Keratinocyte (primary cell): ENCODE results near the gene ANKRD13A. TPM values are rescaled to one million over a fixed set of nuclear protein-coding genes. Genes with fewer than 3 reads are reported as not detected.
"Not testable (repeated sequence)": the region's sequence is repeated elsewhere in the genome, so short reads cannot be mapped to it uniquely, and the experiment has no call there.

ENCODE experiments used
- DNase-seq: peaks from one replicate; pipeline ENCODE4 v3.0.0-alpha.2; 2011; ENCODE audit warnings: low read depth, missing footprints, low spot score
- FAIRE-seq: peaks from 2 replicates; lab custom pipeline; 2011; peaks lifted over from hg19 to GRCh38; lab: Jason Lieb, UNC
- H2AFZ ChIP-seq: 2 replicates; pipeline ENCODE4 v1.6.0; 2012; ENCODE audit warnings: low read length, control low read depth, inconsistent platforms; ENCODE audit not compliant: control insufficient read depth
- H3K27ac ChIP-seq: 2 replicates; pipeline ENCODE4 v1.5.1; 2011; ENCODE audit warnings: low read length; ENCODE audit not compliant: control insufficient read depth, insufficient read depth
- H3K27me3 ChIP-seq: 3 replicates; pipeline ENCODE4 v1.6.0; 2011; ENCODE audit warnings: low read length; ENCODE audit not compliant: control insufficient read depth, insufficient read depth; ENCODE audit errors: extremely low read depth
- H3K36me3 ChIP-seq, 2 experiments: 2 replicates in 1 of 2; 3 replicates in 1 of 2; pipeline ENCODE4 v1.5.1; 2011; ENCODE audit warnings: low read length in 2 of 2, mild to moderate bottlenecking in 1 of 2; ENCODE audit not compliant: control insufficient read depth in 2 of 2, insufficient read depth in 2 of 2; ENCODE audit errors: extremely low read depth in 1 of 2
- H3K4me1 ChIP-seq: 3 replicates; pipeline ENCODE4 v1.5.1; 2011; ENCODE audit warnings: low read length; ENCODE audit not compliant: control insufficient read depth, insufficient read depth; ENCODE audit errors: extremely low read depth
- H3K4me2 ChIP-seq: 3 replicates; pipeline ENCODE4 v1.6.0; 2011; ENCODE audit warnings: low read depth, low read length; ENCODE audit not compliant: control insufficient read depth, insufficient read depth; ENCODE audit errors: extremely low read depth
- H3K4me3 ChIP-seq, 3 experiments: fragments of 200-600 bp in 1 of 3; sonication (generic) in 1 of 3; 2 replicates in 2 of 3; 3 replicates in 1 of 3; pipeline ENCODE4 v1.5.1; 2011 to 2016; ENCODE audit warnings: low read length in 3 of 3, mild to moderate bottlenecking in 3 of 3, control low read depth in 2 of 3, inconsistent platforms in 1 of 3, low read depth in 1 of 3, mixed read lengths in 1 of 3, mixed run types in 1 of 3, moderate library complexity in 1 of 3; ENCODE audit not compliant: control insufficient read depth in 2 of 3, insufficient read depth in 2 of 3; ENCODE audit errors: extremely low read depth in 1 of 3
- H3K79me2 ChIP-seq: 2 replicates; pipeline ENCODE4 v1.6.0; 2012; ENCODE audit warnings: low read length; ENCODE audit not compliant: control insufficient read depth, insufficient read depth
- H3K9ac ChIP-seq: 3 replicates; pipeline ENCODE4 v1.6.0; 2011; ENCODE audit warnings: low read length; ENCODE audit not compliant: control insufficient read depth, insufficient read depth; ENCODE audit errors: extremely low read depth
- H3K9me1 ChIP-seq: 3 replicates; pipeline ENCODE4 v1.6.0; 2011; ENCODE audit warnings: low read length; ENCODE audit not compliant: control insufficient read depth, insufficient read depth; ENCODE audit errors: extremely low read depth
- H3K9me3 ChIP-seq: 2 replicates; pipeline ENCODE4 v1.5.1; 2012; ENCODE audit warnings: low read depth, low read length; ENCODE audit not compliant: control insufficient read depth
- H4K20me1 ChIP-seq: 3 replicates; pipeline ENCODE4 v1.6.0; 2011; ENCODE audit warnings: low read length; ENCODE audit not compliant: control insufficient read depth, insufficient read depth; ENCODE audit errors: extremely low read depth
- CTCF ChIP-seq, 3 experiments: IDR thresholded peaks in 1 of 3; conservative IDR thresholded peaks in 1 of 3; optimal IDR thresholded peaks in 1 of 3; 2 replicates in 2 of 3; 3 replicates in 1 of 3; pipeline versions ENCODE3 to v1.5.1; 2011; ENCODE audit warnings: low read length in 3 of 3, mild to moderate bottlenecking in 3 of 3, moderate library complexity in 2 of 3, control low read depth in 1 of 3, inconsistent platforms in 1 of 3; ENCODE audit not compliant: insufficient read depth in 2 of 3; ENCODE audit errors: extremely low read depth in 1 of 3
- EZH2 ChIP-seq: IDR thresholded peaks from one replicate; pipeline ENCODE4 v1.6.1; 2012; ENCODE audit warnings: inconsistent platforms, mild to moderate bottlenecking, low read length, moderate library complexity
- dilution Hi-C: fragments of 300-500 bp; cut with MboI; formaldehyde crosslinking; loops from one replicate; pipeline ENCODE4 v1.7.0; 2020; ENCODE audit warnings: low sequenced_read_pairs; ENCODE audit not compliant: extremely low pct_ligation_motif_present
- polyA plus RNA-seq, 5 experiments: library from polyadenylated mRNA; depleted of rRNA in 3 of 5; stranded (reverse) in 3 of 5; stranded (forward) in 1 of 5; unstranded in 1 of 5; fragments of >200 nt; gene quantifications; 1 replicate in 1 of 5; 2 replicates in 3 of 5; 3 replicates in 1 of 5; pipeline versions ENCODE4 v1.2.1 to v1.2.3, GENCODE V29; 2011 to 2012; ENCODE audit warnings: missing spikeins in 2 of 5, low read depth in 1 of 5, low replicate concordance in 1 of 5

ANKRD13A gene
- polyA plus RNA-seq, 1 donor (not counting 4 experiments of a cell fraction or from before 2014, with no cell fraction given) = 73.1 TPM

DNA sequence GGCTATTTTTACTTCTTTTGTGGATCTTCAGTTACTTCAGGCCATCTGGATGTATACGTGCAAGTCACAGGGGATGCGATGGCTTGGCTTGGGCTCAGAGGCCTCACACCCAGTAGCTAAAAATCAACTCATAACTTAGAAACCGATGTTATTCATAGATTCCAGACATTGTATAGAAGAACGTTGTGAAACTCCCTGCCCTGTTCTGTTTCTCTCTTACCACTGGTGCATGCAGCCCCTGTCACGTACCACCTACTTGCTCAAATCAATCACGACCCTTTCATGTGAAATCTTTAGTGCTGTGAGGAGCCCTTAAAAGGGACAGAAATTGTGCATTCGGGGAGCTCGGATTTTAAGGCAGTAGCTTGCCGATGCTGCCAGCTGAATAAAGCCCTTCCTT, 50.4 kb downstream of the ANKRD13A start:
- H3K4me3 ChIP-seq, FAIRE-seq, dilution Hi-C loops, H3K27me3 ChIP-seq, H3K9me3 ChIP-seq, H3K4me2 ChIP-seq, H3K36me3 ChIP-seq, H4K20me1 ChIP-seq, H2AFZ ChIP-seq, H3K9me1 ChIP-seq, DNase-seq, H3K27ac ChIP-seq, H3K9ac ChIP-seq: not testable (repeated sequence)
- H3K4me1 ChIP-seq = peaks cover 12% of the 10 kb centered on the region
- H3K79me2 ChIP-seq = peaks cover 33% of the 10 kb centered on the region

GRCh38 chr12:110050927-110051326, 51.7 kb downstream of the ANKRD13A start:
- H3K9me1 ChIP-seq = no peaks in the 10 kb centered on the region
- FAIRE-seq (no peak), DNase-seq (no peak)
- no peak overlapping the region for H2AFZ ChIP-seq
- no peak overlapping the region for H3K9ac ChIP-seq
- dilution Hi-C loops = no loop called here
- H3K36me3 ChIP-seq = no peaks in the 10 kb centered on the region
- TF ChIP-seq CTCF (optimal IDR thresholded peaks at IDR 0.05 in 1 of 3, IDR thresholded peaks at IDR 0.05 in 1 of 3, conservative IDR thresholded peaks at IDR 0.05 in 1 of 3; ENCODE audit: extremely low read depth in 1 of 3, insufficient read depth in 2 of 3, low read length in 3 of 3) (no peak), EZH2 (no peak)
- H3K27me3 ChIP-seq = no peaks in the 10 kb centered on the region
- H3K9me3 ChIP-seq = no peaks in the 10 kb centered on the region
- H3K79me2 ChIP-seq = peaks cover 23% of the 10 kb centered on the region
- no peak overlapping the region for H3K27ac ChIP-seq
- no peak overlapping the region for H3K4me2 ChIP-seq
- H3K4me1 ChIP-seq = peaks cover 15% of the 10 kb centered on the region
- H4K20me1 ChIP-seq = no peaks in the 10 kb centered on the region
- H3K4me3 ChIP-seq = no peak overlapping the region

DNA sequence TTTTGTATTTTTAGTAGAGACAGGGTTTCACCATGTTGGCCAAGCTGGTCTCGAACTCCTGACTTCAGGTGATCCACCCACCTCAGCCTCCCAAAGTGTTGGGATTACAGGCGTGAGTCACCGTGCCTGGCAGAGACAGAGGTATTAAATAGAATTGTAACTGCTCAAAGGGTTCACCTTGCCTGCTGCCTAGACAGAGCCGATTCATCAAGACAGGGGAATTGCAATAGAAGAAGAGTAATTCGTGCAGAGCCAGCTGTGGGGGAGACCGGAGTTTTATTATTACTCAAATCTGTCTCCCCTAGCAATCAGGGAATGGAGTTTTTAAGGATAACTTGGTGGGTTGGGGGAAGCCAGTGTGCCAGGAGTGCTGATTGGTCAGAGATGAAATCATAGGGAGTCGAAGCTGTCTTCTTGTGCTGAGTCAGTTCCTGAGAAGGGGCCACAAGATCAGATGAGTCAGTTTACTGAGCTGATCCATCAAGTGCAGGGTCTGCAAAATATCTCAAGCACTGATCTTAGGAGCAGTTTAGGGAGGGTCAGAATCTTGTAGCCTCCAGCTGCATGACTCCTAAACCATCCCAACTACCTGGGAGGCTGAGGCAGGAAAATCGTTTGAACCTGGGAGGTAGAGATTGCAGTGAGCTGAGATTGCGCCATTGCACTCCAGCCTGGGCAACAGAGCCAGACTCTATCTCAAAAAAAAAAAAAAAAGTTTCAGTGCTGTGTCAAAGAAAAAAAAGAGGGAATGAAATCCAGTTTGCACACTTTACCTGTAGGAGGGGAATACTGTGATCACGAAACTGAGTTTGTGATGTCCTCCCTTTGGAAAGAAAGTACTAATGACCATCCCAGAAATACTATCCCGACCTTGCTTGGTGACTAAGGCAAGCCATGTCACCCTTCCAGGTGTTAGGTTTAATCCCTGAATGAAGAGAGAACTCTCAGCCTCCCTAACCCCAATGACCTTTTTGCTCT, 56.4 kb downstream of the ANKRD13A start:
- H3K27me3 ChIP-seq, H3K4me3 ChIP-seq, H3K9ac ChIP-seq, H3K79me2 ChIP-seq, H4K20me1 ChIP-seq, FAIRE-seq, H3K36me3 ChIP-seq, dilution Hi-C loops, H3K9me1 ChIP-seq, H3K4me1 ChIP-seq, H2AFZ ChIP-seq, H3K9me3 ChIP-seq: not testable (repeated sequence)
- peak overlapping the region; percentile 55 for H3K27ac ChIP-seq
- peak overlapping the region; percentile 8 for H3K4me2 ChIP-seq
- DNase-seq = peak; percentile 73

GRCh38 chr12:110056643-110057042, 57.4 kb downstream of the ANKRD13A start:
- H3K4me2 ChIP-seq, FAIRE-seq, H3K9me1 ChIP-seq, H3K27ac ChIP-seq, DNase-seq, H3K9me3 ChIP-seq, H4K20me1 ChIP-seq, H3K9ac ChIP-seq, H3K4me1 ChIP-seq, H3K4me3 ChIP-seq, H3K79me2 ChIP-seq, H3K36me3 ChIP-seq, dilution Hi-C loops, H3K27me3 ChIP-seq, H2AFZ ChIP-seq: not testable (repeated sequence)
